IPS-NIHi7 (cell line): Measurements from ENCODE around the gene CLCNKB.
"Not testable (repeated sequence)": the region's sequence is repeated elsewhere in the genome, so short reads cannot be mapped to it uniquely, and the experiment has no call there.

Source experiments
- DNase-seq: peaks from one replicate; pipeline ENCODE4 v3.0.0; 2012; ENCODE audit warnings: mixed read lengths; ENCODE audit errors: extremely low spot score

The CLCNKB gene

DNA sequence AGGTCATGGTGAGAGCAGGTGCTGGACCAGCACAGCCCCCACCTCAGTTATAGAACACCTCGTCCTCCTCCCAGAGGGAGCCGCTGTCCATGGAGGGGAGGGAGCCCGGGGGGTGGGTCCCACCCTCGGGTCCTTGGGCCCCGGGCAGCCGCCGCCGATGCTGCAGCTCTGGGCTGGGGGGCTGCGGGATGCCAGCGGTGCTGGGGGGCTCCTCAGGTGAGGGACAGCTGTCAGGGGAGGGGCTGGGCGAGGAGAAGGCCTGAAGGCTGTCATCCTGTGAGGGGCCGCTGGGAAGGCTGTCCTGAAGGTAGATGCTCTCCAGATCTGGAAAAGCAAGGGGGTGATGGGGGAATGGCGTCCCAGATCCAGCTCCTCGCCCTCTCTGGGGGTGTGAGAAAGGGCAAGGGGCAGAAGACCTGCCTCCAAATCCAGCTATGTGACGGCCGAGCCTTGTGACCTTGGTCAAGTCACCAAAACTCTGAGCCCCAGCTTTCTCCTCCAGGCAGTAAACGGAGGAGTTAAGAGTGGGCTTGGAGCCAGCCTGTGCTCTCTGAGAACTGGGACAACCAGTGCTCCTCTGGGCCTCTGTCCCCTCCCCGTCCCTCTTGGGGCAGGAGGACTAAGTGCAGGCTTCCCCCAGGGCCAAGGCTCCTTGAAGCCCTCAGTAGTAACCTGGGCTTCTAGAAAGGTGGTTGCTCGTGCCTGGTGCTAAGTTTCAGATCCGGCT, 15.0 kb downstream of the CLCNKB start:
- DNase-seq, result not testable (repeated sequence)

DNA sequence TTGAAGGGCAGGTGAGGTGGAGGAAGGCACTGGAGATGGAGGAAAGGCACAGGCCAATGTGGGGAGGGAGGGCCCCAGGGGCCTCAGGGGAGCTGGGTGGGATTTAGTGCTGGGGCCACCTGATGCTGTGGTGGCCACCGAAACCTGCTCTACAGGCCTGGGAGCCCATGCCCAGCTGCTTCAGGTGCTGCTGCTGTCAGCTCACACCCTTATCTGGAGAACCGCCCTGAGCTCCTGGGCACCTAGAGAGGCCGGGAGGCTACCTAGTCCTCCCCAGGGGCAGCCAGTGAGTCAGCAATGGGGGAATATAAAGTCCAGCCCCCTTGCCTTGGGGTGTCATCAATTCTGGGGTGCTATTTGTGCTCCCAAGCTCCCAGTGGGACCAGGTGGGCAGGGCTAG, 17.7 kb downstream of the CLCNKB start:
- no peak for DNase-seq

DNA sequence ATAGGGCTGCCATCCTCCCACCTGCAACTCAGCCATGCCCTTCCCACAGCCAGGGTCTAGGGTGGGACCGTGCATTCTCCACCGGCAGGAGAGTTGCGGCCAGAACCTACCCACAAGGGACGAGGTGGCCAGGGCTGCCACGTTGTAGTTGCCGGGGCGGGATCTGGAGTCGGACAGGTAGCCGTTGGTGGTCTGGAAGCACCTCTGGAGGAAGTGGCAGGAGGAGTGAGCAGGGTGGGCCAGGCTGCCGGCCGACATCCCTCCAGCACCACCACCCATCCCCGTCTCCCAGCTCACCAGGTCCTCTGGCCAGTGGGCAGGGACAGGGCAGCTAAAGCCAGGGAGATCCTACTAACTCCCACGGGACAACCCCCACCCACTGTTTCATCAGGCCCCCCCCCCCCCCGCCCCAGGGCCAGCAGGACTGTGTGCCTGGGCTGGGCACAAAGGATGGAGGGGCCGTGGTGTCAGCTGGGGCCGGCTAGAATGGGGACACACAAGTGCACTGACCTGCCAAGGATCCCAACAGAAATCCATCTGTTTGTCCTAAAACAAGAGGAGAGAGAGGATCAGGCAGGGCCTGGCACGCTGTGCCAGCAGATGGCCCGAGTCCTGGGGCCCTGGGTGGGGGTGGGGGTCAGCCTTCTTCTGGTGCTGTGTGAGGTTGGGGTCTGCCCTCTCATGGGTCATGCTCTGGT, 18.6 kb downstream of the CLCNKB start:
- not testable (repeated sequence) for DNase-seq

DNA sequence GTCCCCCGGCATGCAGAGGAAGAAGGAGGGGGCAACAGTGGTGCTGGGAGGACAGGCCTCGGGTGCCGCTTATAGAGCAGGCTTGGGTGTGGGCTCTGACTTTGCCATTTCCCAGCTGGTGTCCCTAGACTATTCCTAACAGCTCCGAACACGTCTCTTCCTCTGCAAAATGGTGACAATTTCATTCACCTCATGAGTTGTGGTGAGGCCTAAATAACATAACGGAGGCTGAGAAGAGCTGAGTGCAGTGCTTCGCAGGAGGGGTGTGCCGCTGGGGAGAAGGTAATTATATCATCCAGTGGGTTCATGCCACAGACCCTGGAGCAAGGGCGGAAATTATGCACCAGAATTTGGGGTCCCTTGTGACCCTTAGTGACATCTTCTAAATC, 19.1 kb downstream of the CLCNKB start:
- not testable (repeated sequence) for DNase-seq

DNA sequence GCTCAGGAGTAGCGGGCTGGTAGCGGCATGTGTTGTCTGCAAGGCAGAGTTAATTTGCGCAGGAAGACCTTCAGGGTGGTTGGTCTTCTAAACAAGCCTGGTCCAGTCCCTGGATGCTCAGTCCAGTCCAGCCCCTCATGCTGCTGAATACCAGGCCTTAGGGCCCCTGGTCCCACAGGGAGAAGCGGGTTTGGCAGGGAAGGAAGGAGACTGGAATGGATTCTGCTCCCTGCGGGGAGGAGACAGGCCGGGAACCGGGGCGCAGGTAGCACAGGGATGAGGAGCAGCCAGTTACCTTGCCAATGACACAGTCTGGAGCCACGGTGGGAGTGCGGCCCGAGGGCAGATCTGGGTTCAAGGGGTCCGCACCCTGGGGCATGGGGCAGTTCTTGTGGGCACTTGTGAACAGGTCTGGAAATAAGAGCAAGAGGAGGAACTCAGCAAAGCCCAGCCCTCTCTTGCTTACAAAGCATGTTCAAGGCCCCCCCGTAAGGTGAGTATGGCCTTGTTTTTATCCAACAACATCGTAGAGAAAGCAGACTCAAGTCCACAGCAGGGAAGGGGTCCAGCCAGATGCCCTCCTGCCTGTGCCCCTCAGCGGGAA, 19.7 kb downstream of the CLCNKB start:
- DNase-seq, result no peak

DNA sequence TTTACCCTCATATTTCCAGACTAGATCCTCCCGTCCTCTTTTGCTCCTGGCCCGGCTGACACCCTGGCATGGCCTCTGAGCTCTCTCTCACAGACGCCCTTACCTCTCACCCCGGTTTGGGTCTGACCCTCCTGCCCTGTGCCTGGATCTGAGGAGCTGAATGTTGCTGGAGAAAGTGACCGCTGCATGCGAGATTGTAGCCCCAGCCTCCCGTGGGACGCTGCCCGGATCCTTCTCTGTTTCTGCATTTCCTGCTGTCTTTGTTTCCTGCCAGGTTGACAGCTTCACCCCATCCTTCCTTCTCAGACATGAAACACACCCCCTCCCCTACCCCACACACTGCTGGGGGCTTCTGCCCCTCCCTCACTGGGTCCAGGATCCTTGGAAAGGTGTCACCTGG, 20.3 kb downstream of the CLCNKB start:
- no peak for DNase-seq

DNA sequence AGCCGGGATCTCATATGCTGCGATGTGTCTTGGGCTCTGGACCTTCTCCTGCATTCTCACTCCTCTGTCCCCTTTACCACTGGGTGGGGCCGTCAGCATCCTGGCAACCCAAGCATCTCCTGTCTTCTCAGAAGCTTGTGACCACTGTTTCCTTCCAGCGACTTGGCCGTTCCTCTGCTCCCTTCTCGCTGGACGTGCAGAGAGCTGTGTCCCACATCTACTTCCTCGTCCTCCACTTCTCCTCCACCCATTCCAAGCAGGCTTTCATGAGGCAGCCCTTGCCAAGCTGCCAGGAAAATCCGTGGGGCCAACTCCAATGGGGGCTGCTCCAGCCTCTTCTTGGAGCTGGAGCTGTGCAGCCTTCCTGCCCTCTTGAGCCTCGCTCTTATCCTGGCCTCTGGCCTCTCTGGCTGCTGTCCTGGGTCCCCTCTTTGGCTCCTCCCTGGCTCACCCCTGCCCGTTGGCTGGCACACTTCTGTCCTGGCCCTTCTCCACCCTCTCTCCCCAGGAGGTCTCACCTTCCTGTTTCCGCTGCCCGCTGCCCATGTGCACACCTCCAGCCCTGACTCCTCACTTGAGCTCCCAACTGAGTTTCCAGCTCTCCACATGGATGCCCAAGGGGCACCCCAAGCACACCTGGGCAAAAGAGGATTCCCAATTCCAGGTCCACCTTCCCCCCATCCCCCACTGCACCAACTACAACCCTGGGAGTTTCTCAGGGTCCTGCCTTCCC, 21.1 kb downstream of the CLCNKB start:
- no peak for DNase-seq

DNA sequence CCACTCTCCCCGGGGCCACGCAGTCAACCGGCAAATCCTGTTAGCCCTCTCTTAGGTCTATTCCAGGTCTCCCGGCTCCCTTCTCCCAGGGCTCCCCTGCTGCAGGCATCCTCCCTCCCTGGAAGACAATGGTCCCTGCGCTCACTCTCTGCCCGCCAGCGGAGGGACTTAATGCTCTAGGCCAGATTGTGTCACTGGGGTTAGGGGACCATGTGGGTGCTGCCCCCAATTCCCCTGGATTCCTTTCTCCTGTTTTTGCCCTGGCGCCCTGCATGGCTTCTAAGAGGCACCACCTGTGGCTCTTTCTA, 21.6 kb downstream of the CLCNKB start:
- DNase-seq, result no peak

DNA sequence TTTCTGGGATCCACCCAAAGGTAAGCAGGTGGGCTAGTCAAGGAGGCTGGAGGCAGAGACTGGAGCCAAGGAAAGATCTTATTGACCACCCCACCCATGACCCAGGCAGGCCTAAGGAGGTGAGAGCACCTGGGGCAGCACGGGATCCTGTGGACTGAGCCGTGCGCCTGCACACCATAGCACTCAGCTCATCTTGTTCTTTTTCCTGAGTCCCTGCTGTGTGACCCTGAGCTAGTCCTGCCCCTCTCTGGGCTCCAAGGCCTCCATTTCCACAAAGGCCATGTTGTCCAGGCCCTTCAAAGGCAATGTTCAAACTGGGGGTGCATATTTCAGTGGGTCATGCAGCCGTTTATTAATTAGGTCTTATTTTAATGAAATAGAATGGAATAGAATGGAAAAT, 22.7 kb downstream of the CLCNKB start:
- DNase-seq, result no peak

DNA sequence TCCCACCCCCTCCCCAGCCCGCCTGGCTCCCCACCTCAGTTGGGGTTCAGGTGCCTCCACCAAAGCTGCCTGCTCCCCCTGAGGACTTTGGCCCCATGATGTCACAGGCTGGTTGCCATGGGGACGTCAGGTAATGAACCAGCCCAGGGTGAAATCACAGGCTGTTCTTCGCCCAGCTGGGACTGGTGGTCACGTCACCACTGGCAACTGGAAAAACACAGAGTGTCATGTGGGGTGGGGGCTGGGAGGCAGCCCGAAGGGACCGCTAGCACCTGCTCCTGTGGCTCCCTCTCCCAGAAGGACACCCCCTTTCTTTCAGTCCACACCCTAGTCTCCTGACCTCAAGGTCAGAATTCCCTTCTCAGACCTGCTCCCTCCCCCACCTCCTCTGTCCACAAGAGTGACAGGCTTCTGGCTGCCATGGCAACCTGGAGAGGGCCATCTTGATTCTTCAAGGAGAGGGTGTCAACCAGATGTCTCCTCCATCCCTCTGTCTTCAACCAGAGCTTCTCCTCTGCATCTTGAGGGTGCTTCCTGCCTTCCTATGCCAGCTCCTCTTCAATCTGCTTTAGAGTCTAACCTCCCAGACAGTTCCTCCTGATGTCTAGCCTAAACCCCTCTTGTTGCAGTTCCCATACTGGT, 23.7 kb downstream of the CLCNKB start:
- no peak for DNase-seq

DNA sequence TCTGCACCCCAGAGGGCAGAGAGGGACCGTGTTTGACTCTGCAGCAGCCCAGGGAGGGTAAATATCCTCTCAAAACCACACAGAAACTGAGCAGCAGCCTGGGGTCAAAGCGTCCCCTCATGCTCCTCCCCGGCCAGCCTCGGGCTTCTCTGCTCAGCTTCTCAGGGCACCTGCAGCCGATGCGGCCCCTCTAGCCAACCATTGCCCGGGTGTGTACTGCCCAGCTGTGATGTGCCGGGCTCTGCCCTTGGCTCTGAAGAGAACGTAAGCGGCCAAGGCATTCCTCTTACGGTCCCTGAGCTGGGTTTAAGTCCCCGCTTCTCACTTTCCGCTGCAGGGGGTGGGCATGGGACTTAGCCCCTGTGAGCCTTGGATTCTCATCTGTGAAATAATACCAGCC, 24.4 kb downstream of the CLCNKB start:
- DNase-seq, result no peak

DNA sequence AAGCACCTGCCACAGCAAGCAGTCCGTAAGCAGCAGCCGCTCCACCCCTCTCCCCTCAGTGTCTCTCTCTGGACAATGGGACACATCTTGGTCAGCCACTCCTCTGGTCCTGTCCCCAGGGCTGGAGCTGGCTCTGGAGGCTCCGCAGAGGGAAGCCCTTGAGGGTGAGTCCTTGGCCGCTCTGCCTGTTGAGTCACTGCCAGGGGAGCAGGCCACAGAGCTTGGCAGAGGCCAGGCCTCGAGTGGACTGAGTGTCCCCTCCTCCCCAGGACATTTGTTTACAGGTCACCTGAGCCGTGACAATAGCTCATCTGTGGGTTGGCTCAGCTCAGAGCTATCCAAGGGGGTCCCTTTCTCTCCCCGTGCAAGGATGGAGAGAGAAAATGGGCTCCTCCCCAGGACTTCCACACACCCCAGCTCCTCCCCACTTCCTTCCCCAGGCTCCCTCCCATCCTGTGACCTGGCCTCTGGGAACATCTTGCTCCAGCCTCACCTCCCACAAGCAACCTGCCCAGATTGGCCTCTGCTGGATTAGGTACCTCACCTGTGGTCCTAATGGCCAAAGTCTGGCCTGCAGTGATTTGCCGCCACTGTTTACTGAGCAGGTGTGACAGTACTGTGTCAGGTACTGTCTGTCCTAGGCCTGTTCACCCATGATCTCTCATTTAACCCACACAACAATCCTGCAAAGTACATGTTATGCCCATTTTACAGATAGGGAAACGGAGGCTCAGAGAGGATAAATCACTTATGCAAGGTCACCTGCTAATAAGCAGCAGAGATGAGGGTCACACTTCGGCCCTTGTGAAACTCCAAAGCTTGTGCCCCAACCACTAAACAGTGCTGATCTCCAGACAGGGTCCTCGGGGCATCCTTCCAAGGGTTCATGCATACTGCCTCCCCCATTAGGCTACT, 25.0 kb downstream of the CLCNKB start:
- no peak for DNase-seq

DNA sequence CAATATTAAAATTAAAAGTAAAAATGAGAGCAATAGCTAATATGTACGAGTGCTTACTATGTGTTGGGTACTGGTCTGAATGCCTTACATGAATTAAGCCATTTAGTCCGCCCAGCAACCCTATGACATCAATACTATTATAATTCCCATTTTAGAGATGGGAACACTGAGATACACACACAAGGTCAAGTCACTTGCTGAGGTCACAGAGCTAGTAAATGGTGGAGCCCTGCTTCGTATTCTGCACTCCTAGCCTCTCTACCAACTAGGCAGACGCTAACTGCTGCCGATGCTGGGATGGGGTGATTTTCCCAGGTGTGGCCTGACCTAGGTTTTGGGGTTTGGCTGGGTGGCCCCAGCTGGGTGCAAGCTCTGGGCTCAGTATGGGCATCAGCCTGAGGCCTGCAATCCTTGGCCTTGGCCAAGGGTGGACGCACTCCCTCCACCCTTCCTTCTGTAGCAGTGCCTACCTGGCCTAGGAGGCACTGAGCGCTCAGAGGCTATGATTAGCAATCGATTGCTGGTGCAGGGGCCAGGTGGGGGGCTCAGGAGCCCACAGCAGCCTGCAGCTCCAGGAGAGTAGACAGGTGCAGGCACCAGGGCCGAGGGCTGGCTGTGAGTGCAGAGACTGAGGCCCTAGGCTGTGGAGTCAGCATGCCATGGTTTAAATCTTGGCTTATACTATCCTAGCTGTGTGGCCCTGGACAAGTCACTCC, 27.2 kb downstream of the CLCNKB start:
- no peak for DNase-seq

DNA sequence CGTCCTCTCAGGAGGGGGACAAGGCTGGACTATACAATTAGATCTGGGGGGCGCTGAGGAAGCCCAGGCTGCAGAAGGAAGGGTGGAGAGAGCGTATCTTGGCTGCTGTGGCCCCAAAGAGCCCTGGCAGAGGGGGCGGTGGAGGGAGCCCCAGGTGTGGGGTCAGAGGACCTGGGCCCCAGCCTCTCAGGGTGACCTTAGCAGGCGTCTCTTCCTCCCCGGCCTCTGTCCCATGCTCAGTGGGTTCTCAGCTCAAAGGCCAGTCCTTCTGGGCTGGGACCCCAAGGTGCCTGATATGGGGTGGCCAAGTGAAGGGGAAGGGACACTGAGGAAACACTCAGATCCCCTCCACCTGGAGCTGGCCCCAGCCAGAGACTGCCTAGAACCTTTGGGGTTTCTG, 28.0 kb downstream of the CLCNKB start:
- DNase-seq, result no peak

DNA sequence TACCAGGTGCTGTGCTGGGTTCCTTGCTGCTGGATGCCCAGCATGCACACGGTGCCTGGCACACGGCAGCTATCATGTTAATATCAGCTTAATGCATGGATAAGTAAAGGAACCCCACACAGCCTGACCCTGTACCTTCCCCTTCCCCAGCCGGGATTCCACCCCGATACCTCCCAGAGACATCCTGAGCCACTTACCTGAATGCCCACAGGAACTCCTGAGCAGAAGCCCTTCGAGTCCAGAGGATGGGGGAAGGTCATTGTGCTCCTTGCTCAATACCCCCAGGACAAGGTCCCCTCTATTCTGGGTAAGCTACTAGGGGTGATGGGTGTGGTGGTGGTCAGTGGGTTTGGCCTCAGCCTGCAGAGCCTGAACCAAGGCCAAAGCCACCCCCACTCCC, 28.5 kb downstream of the CLCNKB start:
- DNase-seq, result no peak

DNA sequence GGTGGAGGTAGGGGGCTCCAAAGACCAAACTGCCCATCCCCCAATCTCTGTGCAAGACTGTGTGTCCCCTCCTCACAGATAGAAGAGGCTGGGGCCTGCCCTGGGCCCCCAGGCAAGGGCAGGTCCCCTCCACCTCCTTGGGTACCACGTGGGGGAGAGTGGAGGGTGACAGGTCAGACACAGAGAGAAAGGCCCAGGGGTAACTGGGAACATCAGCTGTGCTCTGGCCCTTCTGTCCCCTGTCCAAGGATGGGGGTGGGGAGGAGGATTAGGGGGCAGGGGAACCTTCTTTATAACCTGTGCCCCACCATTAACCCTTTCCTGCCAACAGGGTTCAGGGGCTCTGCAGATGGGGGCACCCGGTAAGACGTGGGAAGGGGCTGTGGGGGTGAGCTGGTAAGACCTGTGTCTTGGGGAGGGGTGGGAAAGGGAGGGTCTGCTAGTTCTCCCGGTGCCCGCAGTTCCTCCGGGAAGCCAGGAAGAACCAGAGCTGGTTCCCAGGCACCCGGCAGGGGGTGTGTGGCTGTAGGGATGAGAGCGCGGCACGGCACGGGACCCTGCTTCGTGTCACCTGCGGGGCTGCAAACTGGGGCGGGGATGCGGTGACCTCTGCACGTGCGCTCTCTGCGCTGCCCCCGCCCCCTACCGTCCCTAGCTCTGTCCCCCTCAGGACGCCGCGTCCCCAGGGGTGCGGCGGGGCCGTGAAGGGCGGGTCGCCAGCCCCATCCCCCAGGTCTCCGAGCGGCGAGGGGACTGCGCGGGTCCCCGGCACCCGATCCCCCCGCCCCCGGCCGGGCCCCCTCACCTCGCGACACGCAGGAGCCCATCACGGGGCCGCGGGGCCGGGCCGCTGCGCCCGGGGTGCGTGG, 29.3 kb downstream of the CLCNKB start:
- no peak for DNase-seq

DNA sequence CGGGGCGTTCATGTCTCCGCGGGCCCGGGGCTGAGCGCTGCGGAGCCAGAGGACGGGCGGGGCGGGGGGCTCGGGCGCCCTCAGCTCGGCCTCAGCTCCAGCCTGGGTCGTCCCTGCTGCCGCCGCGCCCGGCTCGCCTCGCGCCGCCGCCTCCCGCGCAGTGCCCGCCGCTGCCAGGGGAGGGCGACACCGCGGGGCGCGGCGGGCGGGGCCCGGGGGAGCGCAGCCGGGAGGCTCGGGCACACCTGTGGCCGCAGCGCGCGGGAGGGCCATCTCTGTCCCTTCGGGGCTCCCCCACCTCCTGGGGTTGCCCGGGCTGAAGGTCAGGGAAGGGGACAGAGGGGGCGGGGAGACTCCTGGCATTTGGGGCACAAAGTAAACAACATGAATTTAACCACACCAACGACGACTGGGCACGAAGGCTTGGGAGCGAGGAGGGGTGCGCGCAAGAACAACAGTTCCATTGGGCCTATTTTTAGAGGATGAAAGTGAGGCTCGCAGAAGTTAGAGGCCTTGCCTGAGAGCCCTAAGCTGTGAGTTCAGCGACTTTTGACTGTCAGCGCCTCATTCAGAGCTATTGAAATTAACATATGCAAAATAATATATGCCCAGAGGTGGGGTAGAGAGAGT, 30.0 kb downstream of the CLCNKB start, which contains the start of gene FAM131C:
Gene FAM131C, minus strand, starts transcription at position 162 of the 630 bp plus-strand sequence. CDS start 209 bp downstream, outside the sequence.
- peak; percentile 84 for DNase-seq

DNA sequence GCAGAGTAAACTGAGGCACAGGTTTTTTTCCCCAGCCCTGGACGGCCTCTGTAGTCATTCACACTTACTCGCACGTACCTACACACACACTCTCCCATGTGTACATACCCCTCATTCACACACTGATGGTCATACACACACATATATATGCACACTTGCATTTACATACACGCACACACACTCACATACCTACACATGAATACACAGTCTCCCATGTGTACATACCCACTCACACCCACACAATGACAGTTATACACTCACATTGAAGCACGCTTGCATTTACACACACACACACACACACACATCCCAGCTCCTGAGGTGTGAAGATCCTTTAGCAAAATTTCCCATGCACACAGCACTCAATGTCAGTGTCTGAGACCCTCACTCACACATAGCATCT, 30.6 kb downstream of the CLCNKB start:
- no peak for DNase-seq
